ENCODE measurements around the gene TBC1D1. TPM values are rescaled to one million over a fixed set of nuclear protein-coding genes. Genes with fewer than 3 reads are reported as not detected.

Gene TBC1D1
- polyA plus RNA-seq, 3 donors, result 23.3 to 70.0 (median 31.5) TPM

GRCh38 chr4:37967736-37968135, 76.9 kb downstream of the TBC1D1 start:
- Mint-ChIP-seq H3K36me3 (peaks cover 8 to 30% of the 10 kb centered on the region in 2 donors), H3K9me3 (peaks cover 0 to 5% (median 2%) of the 10 kb centered on the region in 7 donors), H3K4me3 (no peak overlapping the region), H3K27me3 (ENCODE audit: low read depth in 3 of 3) (peaks cover 0 to 3% (median 0%) of the 10 kb centered on the region in 3 donors), H3K27ac (no peak overlapping the region), H3K4me1 (peaks cover 18% of the 10 kb centered on the region)
- Histone ChIP-seq H2AFZ (ENCODE audit: insufficient read depth, low read depth, low read length, poor library complexity, severe bottlenecking) (no peak overlapping the region), H3K27me3 (ENCODE audit: control insufficient read depth in 2 of 2, insufficient read depth in 2 of 2, low read length in 2 of 2) (no peaks in the 10 kb centered on the region), H3K36me3 (replicated peaks in 1 of 2; ENCODE audit: control insufficient read depth in 1 of 2, insufficient read depth in 2 of 2, low read length in 2 of 2) (peaks cover 0 to 9% of the 10 kb centered on the region in 2 donors), H4K20me1 (ENCODE audit: insufficient read depth, low read length) (peaks cover 58% of the 10 kb centered on the region), H3K27ac (ENCODE audit: low read depth in 1 of 2, low read length in 2 of 2) (no peak overlapping the region), H3K9ac (ENCODE audit: insufficient read depth, low read length, poor library complexity, severe bottlenecking) (no peak overlapping the region), H3K4me3 (replicated peaks in 1 of 3; ENCODE audit: low read depth in 2 of 3, low read length in 3 of 3) (no peak overlapping the region), H3K79me2 (ENCODE audit: insufficient read depth, low read length) (peaks cover 25% of the 10 kb centered on the region), H3K4me1 (ENCODE audit: control insufficient read depth in 1 of 2, insufficient read depth in 2 of 2, low read length in 2 of 2) (peaks cover 6 to 12% of the 10 kb centered on the region in 2 donors), H3K9me3 (replicated peaks in 1 of 2; ENCODE audit: control insufficient read depth in 1 of 2, insufficient read depth in 1 of 2, low read length in 2 of 2) (no peaks in the 10 kb centered on the region), H3K4me2 (replicated peaks; ENCODE audit: extremely low read depth, low read length, poor library complexity, severe bottlenecking) (no peak overlapping the region)
- intact Hi-C loops (cut with micrococcal nuclease), result no loop called here
- WGBS (ENCODE audit: insufficient coverage), result 78% methylated on average over 1 of the region's 5 CpGs
- TF ChIP-seq CTCF (IDR thresholded peaks at IDR 0.05), result no peak
- DNase-seq, result no peak

DNA sequence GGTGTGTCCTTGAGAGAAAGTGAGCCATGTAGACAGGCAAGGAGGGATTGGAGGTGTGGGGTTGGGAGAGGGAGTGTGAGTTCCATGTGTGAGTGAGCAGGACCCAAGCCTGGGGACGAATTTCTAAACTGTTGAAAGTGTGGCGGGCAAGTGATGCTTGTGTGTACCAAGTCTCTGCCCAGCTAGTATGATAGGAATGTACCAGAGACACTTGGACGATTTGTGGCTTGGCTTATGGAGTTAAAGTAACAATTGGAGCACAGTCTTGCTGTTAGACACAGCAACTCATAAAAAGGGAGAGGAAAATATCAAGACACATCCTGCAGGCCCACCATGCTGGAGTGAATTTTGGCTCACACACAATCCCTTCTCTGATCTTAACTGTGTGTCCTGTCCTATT, 77.9 kb downstream of the TBC1D1 start:
- Histone ChIP-seq H3K9me3 (replicated peaks in 1 of 2; ENCODE audit: control insufficient read depth in 1 of 2, insufficient read depth in 1 of 2, low read length in 2 of 2) (no peaks in the 10 kb centered on the region), H3K36me3 (replicated peaks in 1 of 2; ENCODE audit: control insufficient read depth in 1 of 2, insufficient read depth in 2 of 2, low read length in 2 of 2) (peaks cover 0 to 9% of the 10 kb centered on the region in 2 donors), H2AFZ (ENCODE audit: insufficient read depth, low read depth, low read length, poor library complexity, severe bottlenecking) (no peak overlapping the region), H3K4me3 (replicated peaks in 1 of 3; ENCODE audit: low read depth in 2 of 3, low read length in 3 of 3) (no peak overlapping the region), H4K20me1 (ENCODE audit: insufficient read depth, low read length) (peaks cover 54% of the 10 kb centered on the region), H3K27me3 (ENCODE audit: control insufficient read depth in 2 of 2, insufficient read depth in 2 of 2, low read length in 2 of 2) (no peaks in the 10 kb centered on the region), H3K27ac (ENCODE audit: low read depth in 1 of 2, low read length in 2 of 2) (no peak overlapping the region), H3K9ac (ENCODE audit: insufficient read depth, low read length, poor library complexity, severe bottlenecking) (no peak overlapping the region), H3K79me2 (ENCODE audit: insufficient read depth, low read length) (peaks cover 34% of the 10 kb centered on the region), H3K4me2 (replicated peaks; ENCODE audit: extremely low read depth, low read length, poor library complexity, severe bottlenecking) (no peak overlapping the region), H3K4me1 (ENCODE audit: control insufficient read depth in 1 of 2, insufficient read depth in 2 of 2, low read length in 2 of 2) (peaks cover 6 to 12% of the 10 kb centered on the region in 2 donors)
- Mint-ChIP-seq H3K9me3 (peaks cover 0 to 5% (median 2%) of the 10 kb centered on the region in 7 donors), H3K4me1 (peaks cover 17% of the 10 kb centered on the region), H3K4me3 (no peak overlapping the region), H3K27me3 (ENCODE audit: low read depth in 3 of 3) (peaks cover 0 to 3% (median 0%) of the 10 kb centered on the region in 3 donors), H3K36me3 (peaks cover 8 to 30% of the 10 kb centered on the region in 2 donors), H3K27ac (no peak overlapping the region)
- TF ChIP-seq CTCF (IDR thresholded peaks at IDR 0.05), result no peak
- intact Hi-C loops (cut with micrococcal nuclease), result no loop called here
- 88% methylated on average over 2 of the region's 3 CpGs for WGBS (ENCODE audit: insufficient coverage)
- DNase-seq, result no peak

All from CD14-positive monocyte (primary cell).